A549 (cell line): Measurements from ENCODE around the gene PHF10. TPM values are rescaled to one million over a fixed set of nuclear protein-coding genes. Genes with fewer than 3 reads are reported as not detected.

Source experiments
- ATAC-seq, 2 experiments: fragments of 200-7000 bp in 1 of 2; fragments of >200 bp in 1 of 2; cut with Nextera tagmentation in 1 of 2; cut with Tn5 transposase in 1 of 2; 3 replicates each; pipeline versions ENCODE4 v1.8.0 to v1.9.1; 2018 to 2020; ENCODE audit warnings: mild to moderate bottlenecking in 1 of 2, moderate library complexity in 1 of 2
- CTCF ChIA-PET: fragments of 300-600 bp; sonication (Branson Sonifier 250); formaldehyde crosslinking; extraction: SDS; loops from one replicate; lab custom pipeline; 2021; ENCODE audit warnings: antibody characterized with exemption, inconsistent platforms; lab: Yijun Ruan, JAX
- POLR2A ChIA-PET: fragments of 350-600 bp; formaldehyde crosslinking; extraction: SDS; loops from one replicate; lab custom pipeline; 2021; ENCODE audit warnings: antibody characterized with exemption, inconsistent platforms; lab: Yijun Ruan, JAX
- DNase-seq, 2 experiments: peaks; one replicate each; pipeline versions ENCODE4 v3.0.0 to v3.0.0-alpha.2; 2011 to 2016; ENCODE audit warnings: low read depth in 1 of 2, low spot score in 1 of 2
- FAIRE-seq: peaks from 2 replicates; lab custom pipeline; 2011; peaks lifted over from hg19 to GRCh38; lab: Jason Lieb, UNC
- H3K27ac ChIP-seq, 2 experiments: fragments of >200 bp; sonication (Bioruptor Twin); formaldehyde crosslinking; 3 replicates each; pipeline ENCODE4 v1.5.1; 2016 to 2017
- H3K4me1 ChIP-seq: fragments of >200 bp; sonication (Bioruptor Twin); formaldehyde crosslinking; 3 replicates; pipeline ENCODE4 v1.6.1; 2016
- H3K4me2 ChIP-seq: fragments of >200 bp; sonication (Bioruptor Twin); formaldehyde crosslinking; 3 replicates; pipeline ENCODE4 v1.6.1; 2016
- H3K4me3 ChIP-seq: fragments of >200 bp; sonication (Bioruptor Twin); formaldehyde crosslinking; 3 replicates; pipeline ENCODE4 v1.5.1; 2016
- H3K9me3 ChIP-seq: fragments of >200 bp; sonication (Bioruptor Twin); formaldehyde crosslinking; 3 replicates; pipeline ENCODE4 v1.6.1; 2016
- ATOH8 ChIP-seq: fragments of 250-450 bp; sonication (Bioruptor Pico); IDR thresholded peaks from 2 replicates; pipeline ENCODE4 v1.5.0; 2020; ENCODE audit warnings: low read depth, mild to moderate bottlenecking, moderate library complexity
- BCL3 ChIP-seq: fragments of >200 bp; sonication (Bioruptor Twin); formaldehyde crosslinking; IDR thresholded peaks from 3 replicates; pipeline ENCODE4 v1.6.1; 2016
- CBX2 ChIP-seq: fragments of 200-600 bp; sonication (generic); IDR thresholded peaks from 2 replicates; pipeline ENCODE4 v1.6.1; 2016; ENCODE audit warnings: low read depth, mild to moderate bottlenecking, borderline replicate concordance
- CEBPB ChIP-seq, 2 experiments: fragments of >200 bp in 1 of 2; sonication (Bioruptor Twin) in 1 of 2; formaldehyde crosslinking in 1 of 2; IDR thresholded peaks; 2 replicates each; pipeline ENCODE4 v1.6.1; 2012 to 2016
- CHD4 ChIP-seq: fragments of 200-600 bp; sonication (generic); IDR thresholded peaks from 2 replicates; pipeline ENCODE4 v1.6.1; 2016; ENCODE audit warnings: antibody characterized with exemption, mild to moderate bottlenecking, borderline replicate concordance
- FOSB ChIP-seq: fragments of 250-450 bp; sonication (Bioruptor Pico); IDR thresholded peaks from 2 replicates; pipeline ENCODE4 v1.5.0; 2020; ENCODE audit warnings: mild to moderate bottlenecking, moderate library complexity
- FOSL2 ChIP-seq, 2 experiments: fragments of 450-650 bp in 1 of 2; fragments of >200 bp in 1 of 2; sonication (Bioruptor Twin) in 1 of 2; formaldehyde crosslinking; IDR thresholded peaks; 2 replicates each; pipeline versions ENCODE4 v1.5.0 to v1.6.1; 2016 to 2020; ENCODE audit warnings: mild to moderate bottlenecking in 1 of 2, moderate library complexity in 1 of 2
- GATA3 ChIP-seq: IDR thresholded peaks from 2 replicates; pipeline ENCODE4 v1.6.1; 2012; ENCODE audit warnings: borderline replicate concordance
- HDAC2 ChIP-seq: fragments of 200-600 bp; sonication (generic); IDR thresholded peaks from 2 replicates; pipeline ENCODE4 v1.6.1; 2016
- HOXB13 ChIP-seq: fragments of 250-450 bp; sonication (Bioruptor Pico); IDR thresholded peaks from 2 replicates; pipeline ENCODE4 v1.5.0; 2020; ENCODE audit warnings: low read depth, mild to moderate bottlenecking, moderate library complexity
- JUN ChIP-seq, 2 experiments: fragments of >200 bp; sonication (Bioruptor Twin); formaldehyde crosslinking; IDR thresholded peaks; 2 replicates in 1 of 2; 3 replicates in 1 of 2; pipeline ENCODE4 v1.6.1; 2016 to 2017
- MYC ChIP-seq: IDR thresholded peaks from 2 replicates; pipeline ENCODE4 v1.6.1; 2012; ENCODE audit warnings: mild to moderate bottlenecking, inconsistent platforms, low read length, improper control_type of control experiment, borderline replicate concordance
- POLR2A ChIP-seq: IDR thresholded peaks from 2 replicates; pipeline ENCODE4 v1.6.1; 2012; ENCODE audit warnings: mild to moderate bottlenecking, low read length
- POLR2AphosphoS2 ChIP-seq: conservative IDR thresholded peaks from 2 replicates; pipeline ENCODE4 v1.6.1; 2012; ENCODE audit warnings: low read length, improper control_type of control experiment, inconsistent platforms
- RARB ChIP-seq: fragments of 250-450 bp; sonication (Bioruptor Pico); IDR thresholded peaks from 2 replicates; pipeline ENCODE4 v1.8.0; 2021; ENCODE audit warnings: mild to moderate bottlenecking, moderate library complexity
- REST ChIP-seq: fragments of 200-600 bp; sonication (generic); IDR thresholded peaks from 2 replicates; pipeline ENCODE4 v1.6.1; 2016; ENCODE audit warnings: antibody characterized with exemption, mild to moderate bottlenecking, moderate library complexity
- RFX5 ChIP-seq: fragments of 450-650 bp; IDR thresholded peaks from 2 replicates; pipeline ENCODE4 v1.7.1; 2014; ENCODE audit warnings: antibody characterized with exemption, mild to moderate bottlenecking, moderate library complexity
- RNF2 ChIP-seq: fragments of 200-600 bp; sonication (generic); IDR thresholded peaks from 2 replicates; pipeline ENCODE4 v1.6.1; 2016; ENCODE audit warnings: low read depth, mild to moderate bottlenecking, antibody characterized with exemption, moderate library complexity, borderline replicate concordance
- SMC3 ChIP-seq: fragments of >200 bp; sonication (Bioruptor Twin); formaldehyde crosslinking; IDR thresholded peaks from 3 replicates; pipeline ENCODE4 v1.6.1; 2018; ENCODE audit warnings: inconsistent platforms
- SREBF2 ChIP-seq: fragments of 450-650 bp; IDR thresholded peaks from 2 replicates; pipeline ENCODE4 v1.6.1; 2014; ENCODE audit warnings: mild to moderate bottlenecking, moderate library complexity
- TFCP2L1 ChIP-seq: fragments of 250-450 bp; sonication (Bioruptor Pico); IDR thresholded peaks from 2 replicates; pipeline ENCODE4 v1.5.0; 2021; ENCODE audit warnings: mild to moderate bottlenecking
- TP53 ChIP-seq: fragments of 250-450 bp; sonication (Bioruptor Pico); IDR thresholded peaks from 2 replicates; pipeline ENCODE4 v1.5.0; 2021; ENCODE audit warnings: mild to moderate bottlenecking, moderate library complexity
- USF2 ChIP-seq: fragments of 450-650 bp; IDR thresholded peaks from 2 replicates; pipeline ENCODE4 v1.6.1; 2014; ENCODE audit warnings: antibody characterized with exemption
- ZC3H11A ChIP-seq: fragments of 450-650 bp; IDR thresholded peaks from 2 replicates; pipeline ENCODE4 v1.6.1; 2014; ENCODE audit warnings: antibody characterized with exemption, mild to moderate bottlenecking
- ZSCAN20 ChIP-seq: fragments of 250-450 bp; sonication (Bioruptor Pico); IDR thresholded peaks from 2 replicates; pipeline ENCODE4 v1.8.0; 2022; ENCODE audit warnings: mild to moderate bottlenecking, moderate library complexity
- WGBS: methylation state at CpG from one replicate; pipeline ENCODE4 v1.1.6; 2017; ENCODE audit errors: missing lambda C conversion rate; 5-methylcytosine and 5-hydroxymethylcytosine counted together
- polyA plus RNA-seq, 4 experiments: library from polyadenylated mRNA; depleted of rRNA in 3 of 4; stranded (reverse); fragments of >200 nt; fragmentation: RNase III in 1 of 4; extraction: RNeasy Plus Mini Kit Qiagen cat#74134 plus additional on column Dnase treatment in 1 of 4; gene quantifications; 2 replicates in 3 of 4; 3 replicates in 1 of 4; pipeline ENCODE4 v1.2.3, GENCODE V29; 2011 to 2017

Gene PHF10
- polyA plus RNA-seq, 2 of the 4 experiments (the other 2 are of a cell fraction): 21.9 to 29.6 TPM

GRCh38 chr6:169689287-169689686, 35.0 kb downstream of the PHF10 start:
- POLR2A ChIA-PET: no interaction called here
- no peak overlapping the region for H3K4me2 ChIP-seq
- FAIRE-seq: no peak
- TF ChIP-seq SMC3 (no peak), POLR2AphosphoS2 (no peak), CHD4 (no peak), JUN (IDR thresholded peaks at IDR 0.05) (no peak), CEBPB (IDR thresholded peaks at IDR 0.05) (no peak), FOSL2 (IDR thresholded peaks at IDR 0.05) (no peak), FOSL2 (CRISPR knock-in tag; IDR thresholded peaks at IDR 0.05) (no peak), HDAC2 (no peak), BCL3 (no peak), RFX5 (no peak), GATA3 (no peak), CBX2 (no peak), USF2 (no peak), SREBF2 (no peak)
- H3K27ac ChIP-seq: no peak overlapping the region
- CTCF ChIA-PET: no interaction called here
- 87% methylated on average over 6 of the region's 6 CpGs for WGBS
- DNase-seq: no peak
- H3K4me3 ChIP-seq: no peak overlapping the region
- ATAC-seq: no peak
- 0 out of 3 replicates have a peak, but pooled peaks cover 4% of the 10 kb centered on the region for H3K4me1 ChIP-seq
- H3K9me3 ChIP-seq: peaks cover 14% of the 10 kb centered on the region; the same call in 2 of the 3 replicates

- H3K4me2 ChIP-seq: no peak overlapping the region
- H3K9me3 ChIP-seq: peaks cover 21% of the 10 kb centered on the region; the same call in 2 of the 3 replicates
- 0 out of 3 replicates have a peak, but pooled peaks cover 4% of the 10 kb centered on the region for H3K4me1 ChIP-seq
- CTCF ChIA-PET: no interaction called here
- FAIRE-seq: no peak
- POLR2A ChIA-PET: no interaction called here
- no peak for DNase-seq
- H3K4me3 ChIP-seq: no peak overlapping the region
- H3K27ac ChIP-seq: no peak overlapping the region
- ATAC-seq: no peak
- TF ChIP-seq RNF2 (no peak), MYC (no peak), ZC3H11A (no peak), TP53 (no peak)
- 84% methylated on average over 2 of the region's 2 CpGs for WGBS
These were observed 38.4 kb downstream of the PHF10 start for GRCh38 chr6:169685860-169686259.

GRCh38 chr6:169684056-169684455, 40.2 kb downstream of the PHF10 start:
- DNase-seq (no peak), ATAC-seq (no peak), FAIRE-seq (no peak)
- no peak overlapping the region for H3K4me3 ChIP-seq
- no peak overlapping the region for H3K27ac ChIP-seq
- CTCF ChIA-PET: interaction anchor here (0.6 kb wide), 1 partner anchor 471 kb away, joined by 4 read pairs; no protein-coding TSS in a partner anchor
- H3K4me2 ChIP-seq: no peak overlapping the region
- 57% methylated on average over 1 of the region's 3 CpGs for WGBS
- POLR2A ChIA-PET: no interaction called here
- TF ChIP-seq FOSB (CRISPR knock-in tag): no peak
- TF ChIP-seq HOXB13 (CRISPR knock-in tag): no peak
- no peak for TF ChIP-seq ATOH8 (CRISPR knock-in tag)
- TF ChIP-seq ZSCAN20 (CRISPR knock-in tag): no peak
- TF ChIP-seq TFCP2L1 (CRISPR knock-in tag): no peak
- no peak for TF ChIP-seq POLR2A
- no peak for TF ChIP-seq REST
- TF ChIP-seq RARB (CRISPR knock-in tag): no peak
- TF ChIP-seq, all 56 proteins: peak for 0
- Histone ChIP-seq H3K4me1 (no peaks in the 10 kb centered on the region), H3K9me3 (peaks cover 23% of the 10 kb centered on the region; the same call in 2 of the 3 replicates)
